IPS-11a (cell line): ENCODE measurements around the gene SAMHD1.
"Not testable (repeated sequence)": the region's sequence is repeated elsewhere in the genome, so short reads cannot be mapped to it uniquely, and the experiment has no call there.

Source experiments
- H3K4me3 ChIP-seq: one replicate; pipeline ENCODE4 v1.5.1; 2013; ENCODE audit warnings: low read depth, low read length, control low read depth

SAMHD1 gene

DNA sequence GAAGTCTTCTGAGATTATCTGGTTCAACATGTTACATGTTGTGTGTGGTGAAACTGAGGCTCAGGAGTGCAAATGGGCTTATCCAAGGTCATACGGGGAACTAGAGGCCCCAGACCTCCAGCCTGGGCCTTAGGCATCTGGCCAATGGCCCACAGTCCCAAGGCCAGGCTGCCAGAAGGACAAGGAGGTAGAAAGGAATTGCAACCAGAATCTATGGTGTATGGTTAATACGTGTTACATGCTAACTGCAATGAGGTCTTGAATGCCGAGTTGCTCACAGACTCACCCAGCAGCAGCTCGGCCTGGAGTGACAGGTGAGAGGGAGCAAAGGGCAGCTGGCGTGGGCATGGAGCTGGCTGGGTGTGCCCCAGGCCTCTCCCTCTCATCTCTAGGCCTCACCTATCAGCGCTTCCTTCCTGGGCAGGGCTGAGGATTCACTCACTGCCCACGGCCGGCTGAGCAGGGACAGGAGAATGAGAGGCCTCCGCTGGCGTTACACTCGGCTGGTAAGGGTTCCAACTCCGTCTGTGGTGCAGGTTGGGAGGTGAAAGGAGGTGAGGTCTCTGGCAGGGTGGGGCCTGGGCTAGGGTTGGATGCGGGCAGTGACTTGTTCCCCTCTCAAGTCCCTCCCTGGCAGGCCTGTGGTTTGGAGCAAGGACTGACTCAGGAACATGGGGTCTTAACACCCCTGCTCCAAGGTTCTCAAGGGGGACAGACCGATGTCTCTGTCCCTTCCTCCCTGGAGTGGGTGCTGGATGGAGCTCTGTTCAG lies 75.6 kb downstream of the SAMHD1 start, which contains the start of gene TLDC2:
TSS of gene TLDC2 (plus strand) at position 437 of the 771 bp plus-strand sequence. CDS start at position 474, 37 bp downstream.
- H3K4me3 ChIP-seq, result no peak within 1 kb of the TSS

DNA sequence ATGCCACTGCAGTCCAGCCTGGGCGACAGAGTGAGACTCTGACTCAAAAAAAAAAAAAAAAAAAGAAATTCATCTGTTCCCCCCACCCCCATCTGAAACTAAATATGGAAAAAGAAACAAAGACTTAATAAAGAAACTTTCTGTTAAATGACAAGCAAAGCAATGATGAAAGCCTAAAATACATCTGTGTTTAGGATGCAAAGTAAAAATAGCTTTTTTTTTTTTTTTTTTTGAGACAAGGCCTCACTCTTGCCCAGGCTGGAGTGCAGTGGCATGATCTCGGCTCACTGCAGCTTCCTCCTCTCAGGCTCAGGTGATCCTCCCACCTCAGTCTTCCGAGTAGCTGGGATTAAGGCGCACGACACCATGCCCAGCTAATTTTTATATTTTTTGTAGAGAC lies 76.4 kb downstream of the SAMHD1 start:
- not testable (repeated sequence) for H3K4me3 ChIP-seq

DNA sequence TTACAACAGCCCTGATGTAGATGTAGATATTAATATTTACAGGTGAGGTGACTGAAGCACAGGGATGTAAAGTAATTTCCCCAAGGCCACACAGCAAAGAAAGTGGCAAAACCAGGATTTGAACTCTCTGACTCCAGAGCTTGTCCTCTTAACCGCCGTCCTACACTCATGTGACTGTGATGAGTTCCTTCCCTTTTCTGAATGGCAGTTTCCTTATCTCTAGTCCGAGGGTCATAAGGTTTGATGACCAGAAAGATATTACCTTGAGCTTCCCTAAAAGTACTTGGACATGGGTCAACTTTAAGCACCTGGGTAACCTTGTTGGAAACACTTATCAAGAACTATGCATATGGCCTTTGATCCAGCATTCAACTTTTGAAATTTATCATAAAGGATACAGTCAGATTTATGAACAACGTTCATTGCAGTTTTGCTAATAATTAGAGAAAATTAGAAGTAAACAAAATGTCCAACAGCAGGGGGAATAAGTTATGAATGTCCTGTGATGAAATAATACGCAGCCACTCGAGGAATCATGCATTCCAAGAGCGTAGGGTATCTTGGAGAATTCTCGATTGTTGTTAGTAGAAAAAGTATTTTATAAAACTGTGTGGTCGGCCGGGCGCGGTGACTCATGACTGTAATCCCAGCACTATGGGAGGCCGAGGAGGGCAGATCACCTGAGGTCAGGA lies 77.9 kb downstream of the SAMHD1 start:
- no peak overlapping the region for H3K4me3 ChIP-seq

DNA sequence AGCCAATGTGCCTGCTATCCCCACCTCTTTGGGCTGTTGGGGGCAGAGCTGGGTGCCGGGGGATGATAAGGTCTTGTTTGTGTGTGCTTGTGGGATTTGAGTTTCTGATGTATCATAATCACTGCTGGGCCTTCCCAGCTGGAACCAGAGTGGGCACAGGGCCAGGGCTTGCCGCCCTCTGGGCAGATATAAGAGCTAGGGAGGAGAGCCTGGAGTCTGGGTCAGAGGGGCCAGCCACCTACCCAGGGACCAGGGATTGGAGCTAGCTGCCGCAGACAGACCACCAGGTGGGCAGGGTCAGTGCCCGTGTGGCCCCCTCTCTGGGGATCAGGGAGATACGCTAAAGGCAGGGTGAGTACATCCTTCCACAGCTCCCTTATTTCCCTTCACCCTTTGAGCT lies 78.7 kb downstream of the SAMHD1 start:
- H3K4me3 ChIP-seq, result no peak overlapping the region

DNA sequence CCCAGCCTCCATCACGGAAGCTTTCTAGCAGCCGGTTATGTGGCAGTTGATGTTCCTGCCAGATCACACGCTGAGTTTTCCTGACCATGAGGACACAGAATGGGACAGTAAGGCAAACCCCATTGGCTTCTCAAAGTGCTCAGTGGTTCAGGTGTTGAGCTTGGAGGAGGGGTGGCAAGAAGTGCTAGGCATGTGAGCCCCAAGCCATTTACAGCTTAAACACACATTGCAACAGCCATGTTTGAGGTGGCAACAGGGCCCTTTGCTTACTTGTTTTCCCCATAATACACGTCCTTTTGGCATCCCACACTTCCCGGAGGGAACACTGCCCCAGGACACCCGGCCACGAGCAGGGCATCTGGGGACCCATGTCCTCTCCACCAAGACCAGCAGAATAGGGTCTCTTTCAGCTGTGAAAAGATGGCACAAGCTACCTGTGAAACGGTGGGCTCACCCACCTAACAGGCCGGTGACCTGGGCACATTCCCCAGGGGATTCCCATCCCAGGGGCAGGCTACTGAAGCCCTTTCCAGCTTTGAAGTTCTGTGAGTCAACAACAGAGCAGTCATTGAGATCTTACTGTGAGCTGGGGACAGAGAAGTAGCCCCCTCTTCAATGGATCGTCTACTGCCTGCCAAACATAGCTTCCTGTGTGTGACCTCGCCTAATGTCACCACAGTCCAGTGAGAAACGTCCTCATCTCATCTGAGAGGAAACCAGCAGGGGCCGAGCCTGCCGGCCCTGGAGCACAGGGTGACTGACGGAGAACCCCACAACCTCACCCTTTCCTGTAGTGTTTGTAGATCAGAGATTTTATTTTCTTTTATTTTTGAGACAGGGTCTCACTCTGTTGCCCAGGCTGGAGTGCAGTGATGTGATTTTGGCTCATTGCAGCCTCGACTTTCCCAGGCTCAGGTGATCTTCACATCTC lies 79.6 kb downstream of the SAMHD1 start:
- no peak overlapping the region for H3K4me3 ChIP-seq

DNA sequence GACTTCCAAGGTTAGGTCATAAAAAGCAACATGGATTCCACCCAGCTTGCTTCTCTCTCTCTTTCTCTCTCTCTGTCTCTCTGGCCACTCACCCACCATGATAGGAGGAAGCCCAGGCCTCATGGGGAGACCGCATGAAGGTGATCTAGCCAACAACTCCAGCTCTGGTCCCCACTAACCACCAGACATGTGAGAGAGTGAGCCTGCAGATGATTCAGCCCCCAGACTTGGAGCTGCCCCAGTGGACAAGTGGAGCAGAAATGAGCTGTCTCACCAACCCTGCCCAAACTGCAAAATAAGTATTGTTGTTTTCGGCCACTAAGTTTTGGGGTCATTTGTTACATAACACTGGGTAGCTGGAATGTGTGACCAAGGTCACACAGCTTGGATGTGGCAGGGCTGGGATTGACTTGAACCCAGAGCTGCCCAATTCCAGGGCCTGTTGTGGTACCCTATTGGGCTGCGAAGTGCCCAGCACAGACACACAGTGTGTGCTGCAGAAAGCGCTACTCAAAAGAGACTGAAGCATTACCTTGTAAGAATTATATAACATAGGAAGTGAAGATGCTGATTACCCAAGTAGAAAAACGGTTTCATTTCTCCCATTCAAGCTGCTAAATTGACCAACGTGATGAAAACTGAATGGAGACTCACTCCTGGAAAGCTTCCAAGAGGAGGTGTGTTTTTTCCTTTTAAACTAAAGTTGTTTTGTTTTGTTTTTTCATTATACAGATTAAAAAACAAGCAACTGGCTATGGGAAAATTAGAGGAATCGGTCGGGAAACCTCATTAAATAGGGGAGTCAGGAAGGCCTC lies 84.6 kb downstream of the SAMHD1 start:
- H3K4me3 ChIP-seq, result no peak overlapping the region

DNA sequence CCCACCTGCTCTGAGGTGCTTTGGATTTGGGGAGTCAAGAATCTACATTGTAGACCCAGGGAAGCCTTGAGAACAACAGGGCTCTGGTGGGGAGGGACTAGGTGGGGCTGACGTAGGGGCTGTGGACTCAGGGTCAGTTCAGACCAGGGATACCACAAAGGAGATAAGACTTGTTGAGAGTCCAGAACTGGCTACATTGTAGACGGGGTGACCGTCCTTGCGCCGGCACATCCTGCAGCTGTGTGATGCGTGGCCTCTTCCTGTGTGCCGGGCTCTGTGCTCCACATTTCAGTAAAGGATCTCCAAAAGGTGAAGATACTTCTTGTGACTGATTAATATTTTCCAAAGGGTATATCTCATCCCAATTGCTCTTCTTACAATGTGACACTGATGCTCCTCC lies 85.3 kb downstream of the SAMHD1 start:
- H3K4me3 ChIP-seq, result no peak overlapping the region

DNA sequence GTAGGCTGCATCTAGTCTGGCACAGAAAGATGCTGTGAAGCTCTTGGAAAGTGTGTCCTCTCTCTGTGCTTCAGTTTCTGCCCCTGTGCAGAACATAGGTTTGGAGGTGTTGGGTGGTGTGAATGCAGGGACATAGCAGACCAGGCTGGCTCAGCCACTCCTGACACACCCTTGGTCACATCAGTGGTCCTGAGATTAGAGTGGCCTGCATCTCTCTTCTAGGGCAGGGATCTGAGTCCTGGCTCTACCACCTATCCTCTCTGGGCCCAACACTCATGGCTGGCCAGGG lies 85.7 kb downstream of the SAMHD1 start:
- H3K4me3 ChIP-seq, result no peak overlapping the region

DNA sequence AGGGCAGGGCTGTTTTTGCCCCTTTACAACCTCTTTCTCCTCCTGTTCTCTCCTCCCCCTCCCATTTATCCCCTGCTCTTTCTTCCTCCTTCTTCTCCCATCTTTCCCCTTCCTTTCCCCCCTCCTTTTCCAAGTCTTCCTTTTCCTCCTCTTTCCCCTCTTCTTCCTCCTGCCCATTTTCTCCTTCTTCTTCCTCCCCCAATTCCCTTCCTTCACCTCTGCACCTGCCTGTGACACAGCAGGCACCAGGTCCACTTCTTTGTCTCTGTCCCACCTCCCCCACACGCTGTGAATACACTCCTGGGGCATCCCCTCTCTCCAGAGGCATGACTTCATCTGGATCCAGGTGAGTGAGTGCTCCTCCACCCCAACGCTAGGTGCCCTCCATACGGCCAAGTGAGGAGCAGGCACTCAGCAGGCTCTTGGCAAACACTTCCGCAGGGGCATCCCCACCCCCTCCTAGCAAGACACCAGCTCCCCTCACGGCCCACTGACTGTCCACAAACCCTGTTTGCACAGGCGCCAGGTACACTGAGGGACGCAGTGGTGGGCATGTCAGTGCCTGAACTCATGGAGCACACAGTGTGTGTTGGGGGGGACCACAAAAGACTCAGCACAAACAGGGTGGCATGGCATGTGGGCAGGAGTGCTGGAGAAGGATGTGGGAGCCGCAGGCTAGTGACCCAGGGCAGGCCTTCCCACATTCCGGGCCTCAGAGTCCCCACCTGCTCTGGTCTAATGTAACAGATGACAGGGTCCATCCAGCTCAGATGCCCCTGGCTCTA lies 86.2 kb downstream of the SAMHD1 start:
- no peak overlapping the region for H3K4me3 ChIP-seq

DNA sequence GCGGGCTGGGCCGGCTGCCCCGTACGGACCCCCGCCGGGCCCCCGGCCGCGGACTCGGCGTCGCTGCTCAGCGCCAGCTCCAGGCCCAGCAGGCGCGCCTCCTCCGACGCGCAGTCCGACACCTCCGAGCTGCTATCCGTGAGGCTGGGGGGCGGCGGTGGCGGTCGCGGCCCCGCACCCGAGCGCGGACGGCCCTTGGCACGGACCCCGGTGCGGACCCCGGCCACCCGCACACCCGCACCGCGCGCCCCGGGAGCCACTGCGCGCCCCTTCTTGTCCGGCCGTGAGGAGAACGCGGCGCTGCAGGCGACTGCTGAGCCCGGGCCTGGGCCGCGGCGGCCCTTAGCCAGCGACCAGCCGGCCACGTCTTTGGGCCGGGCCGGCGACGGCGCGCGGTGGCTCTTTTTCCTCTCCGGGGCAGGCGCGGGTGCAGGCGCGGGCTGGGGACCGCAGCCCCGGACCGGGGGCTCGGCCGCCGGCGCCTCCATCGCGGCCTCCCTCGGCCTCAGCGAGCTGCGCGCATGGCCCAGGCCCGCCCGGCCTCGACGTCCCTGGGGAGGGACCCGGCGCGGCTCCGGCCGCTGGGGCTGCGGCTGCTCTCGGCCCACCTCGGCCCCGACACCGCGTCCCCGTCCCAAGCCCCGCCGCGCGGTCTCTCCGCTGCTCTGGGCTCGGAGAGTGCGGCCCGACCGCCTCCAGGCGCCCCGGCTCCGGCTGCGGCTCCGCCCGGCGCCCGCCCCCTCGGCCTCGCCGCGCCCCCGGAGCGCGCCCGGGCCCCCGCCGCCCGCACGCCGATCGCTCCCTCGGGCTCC lies 88.4 kb downstream of the SAMHD1 start:
- H3K4me3 ChIP-seq, result peak overlapping the region; percentile 53

DNA sequence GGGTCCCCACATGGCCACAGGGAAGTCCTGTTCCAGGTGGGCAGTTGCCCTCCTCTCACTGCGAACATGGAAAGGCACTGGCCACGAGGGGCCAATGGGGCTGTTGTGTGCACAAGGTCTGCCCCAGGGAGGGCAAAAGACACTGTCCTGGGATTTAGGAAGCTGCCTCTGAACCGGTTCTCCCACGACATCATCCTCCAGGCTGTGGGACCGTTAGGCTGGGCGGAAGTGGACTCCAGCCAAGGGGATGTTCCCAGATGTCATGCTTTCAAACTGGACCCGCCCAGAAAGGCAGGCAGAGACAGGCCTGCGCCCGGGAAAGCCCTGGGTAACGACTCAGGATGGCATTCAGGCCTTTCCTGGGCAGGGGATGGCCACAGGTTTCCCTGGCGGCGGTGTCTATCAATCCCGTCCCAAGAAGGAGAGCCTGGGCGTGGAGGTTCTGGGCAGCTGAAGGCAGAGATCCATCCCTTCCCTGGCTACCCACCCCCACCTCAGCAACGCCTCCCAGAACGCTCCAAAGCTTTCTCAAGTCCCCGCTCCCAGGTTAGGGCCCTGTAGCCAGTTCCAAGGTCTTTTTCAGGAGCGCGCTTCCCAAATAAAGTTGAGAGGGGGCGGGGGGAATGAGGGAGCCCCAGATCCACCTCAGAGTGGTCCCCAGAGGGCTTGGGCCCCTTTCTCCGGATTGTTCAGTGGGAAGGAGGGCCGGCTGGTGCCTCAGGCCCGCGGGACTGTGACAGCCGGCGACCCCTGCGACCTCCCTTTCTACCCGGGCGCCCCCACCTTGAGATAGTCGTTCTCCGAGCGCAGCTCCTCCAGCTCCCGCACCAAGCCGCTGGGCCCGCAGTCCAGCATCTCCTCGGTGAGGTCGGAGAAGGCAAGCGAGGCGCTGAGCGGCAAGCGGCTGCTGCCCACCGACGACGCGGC lies 89.4 kb downstream of the SAMHD1 start:
- peak overlapping the region; percentile 53 for H3K4me3 ChIP-seq

DNA sequence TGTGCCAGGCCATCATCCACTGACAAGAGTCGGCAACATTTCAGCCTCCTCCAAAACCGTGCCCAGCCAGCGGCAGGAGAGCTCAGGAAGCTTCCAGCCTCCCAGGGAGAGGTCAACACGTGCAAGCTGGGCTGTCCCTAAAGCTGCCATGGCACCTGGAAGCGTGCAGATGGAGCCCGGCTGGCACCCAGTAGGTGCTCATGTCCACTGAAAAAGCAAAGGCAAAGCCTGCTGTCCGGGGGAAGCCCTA lies 90.0 kb downstream of the SAMHD1 start:
- H3K4me3 ChIP-seq, result peak overlapping the region; percentile 53

DNA sequence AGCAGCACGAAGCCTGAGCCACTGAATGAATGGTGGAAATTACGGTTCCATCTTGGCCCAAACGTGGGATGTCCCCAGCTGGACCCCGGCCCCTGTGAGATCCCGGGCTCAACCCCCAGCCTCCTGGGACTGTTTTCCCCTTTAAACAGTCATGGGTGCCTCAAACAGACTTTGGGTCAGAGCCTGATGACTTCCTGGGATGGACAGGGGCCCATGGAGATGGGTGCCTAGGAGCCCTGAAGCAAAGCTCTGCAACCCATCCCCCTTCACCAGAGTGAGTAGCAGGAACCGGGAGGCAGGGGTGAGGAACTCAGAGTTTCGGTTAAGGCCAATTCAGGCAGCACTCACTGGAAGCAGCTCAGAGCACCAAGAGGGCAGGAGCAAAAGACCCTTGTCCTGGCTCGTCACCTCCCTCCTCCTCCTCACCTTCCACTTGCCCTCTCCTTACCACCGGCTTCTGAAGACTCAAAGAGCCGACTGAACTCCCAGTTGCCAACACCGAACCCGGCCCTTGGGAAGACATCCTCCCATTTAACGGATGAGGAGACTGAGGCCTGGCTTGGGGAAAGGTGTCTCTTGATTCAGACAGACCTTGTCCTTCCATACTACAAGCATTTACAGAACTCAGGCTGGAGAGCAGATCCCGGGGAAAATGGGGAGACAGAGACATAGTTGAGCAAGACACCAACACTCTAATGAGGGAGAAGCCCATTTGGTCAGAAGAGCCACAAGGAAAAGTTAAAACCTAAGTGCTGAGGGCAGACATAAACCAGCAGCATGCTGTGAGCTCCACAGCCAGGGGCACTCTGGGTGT lies 90.5 kb downstream of the SAMHD1 start:
- no peak overlapping the region for H3K4me3 ChIP-seq

DNA sequence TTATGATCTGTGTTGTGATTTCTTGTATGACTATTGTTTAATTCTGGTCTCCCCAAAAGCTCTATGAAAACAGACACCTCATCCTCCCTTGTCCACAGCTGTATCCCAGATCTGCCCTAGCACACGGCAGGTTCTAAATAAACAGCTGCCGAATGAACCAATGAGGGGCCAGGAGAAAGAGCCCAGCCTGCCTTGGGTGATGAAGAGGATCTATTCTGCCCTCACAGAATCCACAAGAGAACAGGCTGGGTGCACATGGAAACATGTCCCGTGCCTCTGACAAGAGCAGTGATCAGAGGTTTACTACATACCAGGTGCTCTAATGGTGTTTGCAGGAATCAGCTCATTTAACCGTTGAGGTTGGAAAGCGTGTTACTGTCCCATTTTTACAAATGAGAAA lies 91.2 kb downstream of the SAMHD1 start:
- no peak overlapping the region for H3K4me3 ChIP-seq

DNA sequence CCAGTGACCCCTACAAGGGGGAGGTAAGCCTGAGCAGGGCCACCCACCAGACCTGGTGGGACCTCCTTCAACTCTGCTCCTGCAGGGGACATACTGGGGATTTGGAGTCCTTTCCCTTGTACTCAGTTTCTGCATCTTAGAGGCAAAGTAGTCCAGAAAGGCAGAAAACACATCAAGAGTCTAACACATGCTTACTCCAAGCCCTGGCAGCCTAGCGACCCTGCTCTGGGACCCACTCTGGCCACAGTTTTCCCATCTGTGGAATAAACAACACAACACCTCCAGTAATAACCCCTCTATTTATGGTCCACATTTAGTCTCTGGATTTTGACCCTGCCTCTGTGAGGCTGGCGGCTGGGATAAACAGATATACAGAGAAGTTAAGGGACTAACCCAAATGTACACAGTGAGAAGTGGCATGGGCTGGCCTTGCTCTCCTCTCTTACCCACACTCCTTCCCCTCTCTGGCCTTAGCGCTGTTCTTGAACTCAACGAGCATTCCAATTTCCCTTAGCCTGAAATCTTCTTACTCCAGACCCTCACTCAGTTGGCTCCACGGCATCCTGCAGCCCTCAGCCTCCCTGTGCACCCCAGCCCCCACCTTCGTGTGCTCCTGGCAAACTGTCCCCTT lies 91.7 kb downstream of the SAMHD1 start:
- no peak overlapping the region for H3K4me3 ChIP-seq

DNA sequence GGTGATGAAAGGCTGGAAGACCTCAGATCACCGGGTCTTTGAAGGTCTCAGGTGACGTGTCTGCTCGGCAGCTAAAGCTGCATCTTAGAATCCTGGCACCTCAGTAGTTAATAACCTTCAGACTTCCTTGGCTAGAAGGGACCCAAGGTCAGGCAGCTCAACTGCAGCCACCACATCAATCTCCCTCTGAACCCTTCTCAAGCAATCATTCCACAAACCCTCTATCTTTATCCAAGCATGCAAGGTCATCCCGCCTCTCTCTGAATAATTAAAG lies 92.3 kb downstream of the SAMHD1 start:
- no peak overlapping the region for H3K4me3 ChIP-seq
